Esophagus squamous epithelium (tissue), 4 donors: ENCODE data around the gene DAB2IP.

Source experiments
- CTCF ChIP-seq, 6 experiments: fragments of 450-650 bp in 4 of 6; fragments of 200-600 bp in 2 of 6; sonication (generic) in 2 of 6; IDR thresholded peaks; one replicate each; pipeline ENCODE4 v1.5.1; 2016 to 2019; ENCODE audit warnings: antibody characterized with exemption in 6 of 6, mild to moderate bottlenecking in 4 of 6, moderate library complexity in 4 of 6
- POLR2A ChIP-seq, 4 donors: fragments of 450-650 bp; IDR thresholded peaks; one replicate each; pipeline ENCODE4 v1.6.1; 2017; ENCODE audit warnings: antibody characterized with exemption in 4 of 4, mild to moderate bottlenecking in 4 of 4, moderate library complexity in 3 of 4

- no peak for TF ChIP-seq CTCF (IDR thresholded peaks at IDR 0.05)
- TF ChIP-seq POLR2A (IDR thresholded peaks at IDR 0.05) = no peak
These were observed 11.6 kb downstream of the DAB2IP start for GRCh38 chr9:121662891-121663580.
